Body of pancreas (tissue), 4 donors: ENCODE measurements around the gene MUC5AC. TPM values are rescaled to one million over a fixed set of nuclear protein-coding genes. Genes with fewer than 3 reads are reported as not detected.
"Not testable (repeated sequence)": the region's sequence is repeated elsewhere in the genome, so short reads cannot be mapped to it uniquely, and the experiment has no call there.

Experiments used
- ATAC-seq: fragments of 150-250 bp; one replicate; pipeline ENCODE4 v1.9.1; 2016
- DNase-seq, 4 donors: peaks; one replicate each; pipeline ENCODE4 v3.0.0-alpha.2; 2019
- H3K27ac ChIP-seq, 4 donors: fragments of 200-600 bp; sonication (generic); 1 replicate in 3 of 4; 2 replicates in 1 of 4; pipeline versions ENCODE4 v1.5.1 to v1.6.1; 2016 to 2019; ENCODE audit warnings: mild to moderate bottlenecking in 1 of 4, mixed read lengths in 1 of 4, moderate library complexity in 1 of 4
- H3K27me3 ChIP-seq, 2 donors: fragments of 200-600 bp; sonication (generic); one replicate each; pipeline ENCODE4 v1.6.0; 2016; ENCODE audit warnings: mild to moderate bottlenecking in 1 of 2
- H3K36me3 ChIP-seq, 2 donors: fragments of 200-600 bp; sonication (generic); replicated peaks in 1 of 2; 2 replicates each; pipeline ENCODE4 v1.5.1; 2016; ENCODE audit warnings: low read depth in 2 of 2; ENCODE audit not compliant: insufficient read depth in 1 of 2
- H3K4me1 ChIP-seq: fragments of 200-600 bp; sonication (generic); one replicate; pipeline ENCODE4 v1.6.0; 2016
- H3K4me3 ChIP-seq, 2 donors: fragments of 200-600 bp; sonication (generic); 1 replicate in 1 of 2; 2 replicates in 1 of 2; pipeline ENCODE4 v1.5.1; 2016 to 2019
- H3K9me3 ChIP-seq, 3 donors: fragments of 200-600 bp; sonication (generic); 1 replicate in 2 of 3; 2 replicates in 1 of 3; pipeline ENCODE4 v1.5.1; 2016
- CTCF ChIP-seq, 7 experiments: fragments of 450-650 bp in 4 of 7; fragments of 200-600 bp in 3 of 7; sonication (generic) in 3 of 7; IDR thresholded peaks; one replicate each; pipeline ENCODE4 v1.5.1; 2016 to 2019; ENCODE audit warnings: antibody characterized with exemption in 7 of 7
- POLR2A ChIP-seq, 3 donors: fragments of 450-650 bp; IDR thresholded peaks; one replicate each; pipeline ENCODE4 v1.6.1; 2016; ENCODE audit warnings: antibody characterized with exemption in 3 of 3, mild to moderate bottlenecking in 2 of 3
- WGBS, 2 donors: methylation state at CpG; one replicate each; pipeline ENCODE4 v1.1.5; 2017; 5-methylcytosine and 5-hydroxymethylcytosine counted together
- intact Hi-C: fragments of 100-400 bp; cut with DNase I; formaldehyde crosslinking; loops from one replicate; pipeline ENCODE4 v1.15.1; 2023
- total RNA-seq, 2 donors: library from RNA; depleted of rRNA; stranded (reverse); fragments of >200 nt; gene quantifications; one replicate each; pipeline ENCODE4 v1.1.0, GENCODE V29; 2016

MUC5AC gene
- total RNA-seq, 2 donors from 2014 or later, result under 0.01 to 1.8 TPM

- no peaks in the 10 kb centered on the region for H3K27me3 ChIP-seq
- TF ChIP-seq POLR2A (IDR thresholded peaks at IDR 0.05), result no peak
- intact Hi-C loops, result no loop called here
- ATAC-seq, result no peak
- no peak overlapping the region for H3K27ac ChIP-seq
- H3K4me1 ChIP-seq, result no peaks in the 10 kb centered on the region
- WGBS, 2 donors, result 79 to 82% methylated on average over 10 to 22 of the region's 22 CpGs
- no peaks in the 10 kb centered on the region for H3K36me3 ChIP-seq
- H3K4me3 ChIP-seq, result no peak overlapping the region
- DNase-seq, result no peak
- no peaks in the 10 kb centered on the region for H3K9me3 ChIP-seq
These were observed 14.4 kb downstream of the MUC5AC start for GRCh38 chr11:1171985-1172728.

DNA sequence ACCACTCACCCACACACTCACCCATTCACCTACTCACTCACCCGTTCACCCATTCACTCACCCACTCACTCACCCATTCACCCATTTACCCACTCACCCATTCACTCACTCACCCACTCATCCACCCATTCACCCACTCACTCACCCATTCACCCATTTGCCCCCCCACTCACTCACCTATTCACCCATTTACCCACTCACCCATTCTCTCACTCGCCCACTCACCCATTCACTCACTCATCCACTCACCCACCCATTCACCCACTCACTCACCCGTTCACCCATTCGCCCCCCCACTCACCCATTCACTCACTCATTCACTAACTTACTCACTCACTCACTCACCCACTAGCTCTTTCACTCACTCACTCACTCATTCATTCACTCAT is 15.0 kb downstream of the MUC5AC start:
- no peak for TF ChIP-seq CTCF (IDR thresholded peaks at IDR 0.05)
- no peak for TF ChIP-seq POLR2A (IDR thresholded peaks at IDR 0.05)
- Histone ChIP-seq H3K36me3 (no peaks in the 10 kb centered on the region), H3K27me3 (no peaks in the 10 kb centered on the region), H3K4me1 (no peaks in the 10 kb centered on the region), H3K4me3 (no peak overlapping the region), H3K27ac (no peak overlapping the region), H3K9me3 (no peaks in the 10 kb centered on the region)
- intact Hi-C loops, result no loop called here
- ATAC-seq, result no peak
- DNase-seq, result no peak
- 86% methylated on average over 4 of the region's 4 CpGs for WGBS, 2 donors

DNA sequence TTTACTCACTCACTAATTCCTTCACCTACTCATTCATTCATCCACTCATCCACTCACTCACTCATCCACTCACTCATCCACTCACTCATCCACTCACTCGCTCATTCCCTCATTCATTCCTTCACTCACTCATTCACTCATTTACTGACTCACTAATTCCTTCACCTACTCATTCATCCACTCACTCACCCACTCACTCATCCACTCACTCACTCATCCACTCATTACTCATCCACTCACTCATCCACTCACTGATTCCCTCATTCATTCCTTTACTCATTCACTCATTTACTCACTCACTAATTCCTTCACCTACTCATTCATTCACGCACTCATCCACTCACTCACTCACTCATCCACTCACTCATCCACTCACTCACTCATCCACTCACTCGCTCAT is 15.6 kb downstream of the MUC5AC start:
- DNase-seq, H3K4me3 ChIP-seq, H3K27ac ChIP-seq, H3K36me3 ChIP-seq, intact Hi-C loops, ATAC-seq, H3K4me1 ChIP-seq, H3K27me3 ChIP-seq, H3K9me3 ChIP-seq: not testable (repeated sequence)
- WGBS, 2 donors, result 77 to 85% methylated on average over 3 of the region's 3 CpGs

DNA sequence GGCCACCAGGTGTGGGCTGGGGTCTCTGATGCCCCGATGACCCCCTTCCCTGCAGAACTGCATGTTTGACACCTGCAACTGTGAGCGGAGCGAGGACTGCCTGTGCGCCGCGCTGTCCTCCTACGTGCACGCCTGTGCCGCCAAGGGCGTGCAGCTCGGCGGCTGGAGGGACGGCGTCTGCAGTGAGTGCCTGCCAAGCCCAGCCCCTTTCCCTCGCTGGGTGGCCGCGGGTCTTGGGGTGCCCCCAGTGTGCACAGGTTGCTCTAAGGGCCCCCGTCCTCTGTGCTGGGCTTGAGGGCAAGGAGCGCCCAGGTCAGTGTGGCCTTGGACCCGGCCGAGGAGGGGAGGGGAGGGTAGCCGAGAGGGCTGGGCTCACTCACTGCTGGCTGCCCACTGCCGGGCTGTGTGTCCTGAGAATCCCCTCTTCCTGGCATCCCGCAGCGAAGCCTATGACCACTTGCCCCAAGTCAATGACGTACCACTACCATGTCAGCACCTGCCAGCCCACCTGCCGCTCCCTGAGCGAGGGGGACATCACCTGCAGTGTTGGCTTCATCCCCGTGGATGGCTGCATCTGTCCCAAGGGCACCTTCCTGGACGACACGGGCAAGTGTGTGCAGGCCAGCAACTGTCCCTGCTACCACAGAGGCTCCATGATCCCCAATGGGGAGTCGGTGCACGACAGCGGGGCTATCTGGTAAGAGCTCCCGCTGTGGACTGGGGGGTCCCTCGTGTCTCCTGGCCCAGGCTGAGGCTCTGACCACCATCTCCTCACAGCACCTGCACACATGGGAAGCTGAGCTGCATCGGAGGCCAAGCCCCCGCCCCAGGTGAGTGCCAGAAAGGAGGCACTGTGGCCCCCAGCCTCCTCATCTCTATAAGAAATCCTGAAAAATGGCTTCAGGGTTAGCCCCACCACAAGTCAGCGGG is 17.0 kb downstream of the MUC5AC start:
- intact Hi-C loops, result no loop called here
- H3K4me1 ChIP-seq, result no peaks in the 10 kb centered on the region
- WGBS, 2 donors, result 86 to 90% methylated on average over 9 to 39 of the region's 39 CpGs

GRCh38 chr11:1175461-1176223 is 17.9 kb downstream of the MUC5AC start:
- H3K36me3 ChIP-seq, result no peaks in the 10 kb centered on the region
- no peaks in the 10 kb centered on the region for H3K27me3 ChIP-seq
- no peak for TF ChIP-seq CTCF (IDR thresholded peaks at IDR 0.05)
- TF ChIP-seq POLR2A (IDR thresholded peaks at IDR 0.05), result no peak
- no peaks in the 10 kb centered on the region for H3K4me1 ChIP-seq
- H3K9me3 ChIP-seq, result no peaks in the 10 kb centered on the region
- H3K27ac ChIP-seq, result no peak overlapping the region
- H3K4me3 ChIP-seq, result no peak overlapping the region
- WGBS, 2 donors, result 73 to 75% methylated on average over 18 to 22 of the region's 22 CpGs
- intact Hi-C loops, result no loop called here
- ATAC-seq (no peak), DNase-seq (no peak)

More for the DNA sequence above, 17.0 kb downstream of the MUC5AC start:
- Histone ChIP-seq H3K9me3 (no peaks in the 10 kb centered on the region), H3K4me3 (no peak overlapping the region), H3K36me3 (no peaks in the 10 kb centered on the region), H3K27ac (no peak overlapping the region), H3K27me3 (no peaks in the 10 kb centered on the region)
- ATAC-seq, result no peak
- TF ChIP-seq CTCF (IDR thresholded peaks at IDR 0.05), result no peak
- no peak for TF ChIP-seq POLR2A (IDR thresholded peaks at IDR 0.05)
- DNase-seq, result no peak
